Ecto neural progenitor cell (in vitro differentiated cells): ENCODE results near the gene ATP8A1.

Source experiments
- DNase-seq: peaks from one replicate; pipeline ENCODE4 v3.0.0-alpha.2; 2018; ENCODE audit warnings: low spot score

Gene ATP8A1

DNA sequence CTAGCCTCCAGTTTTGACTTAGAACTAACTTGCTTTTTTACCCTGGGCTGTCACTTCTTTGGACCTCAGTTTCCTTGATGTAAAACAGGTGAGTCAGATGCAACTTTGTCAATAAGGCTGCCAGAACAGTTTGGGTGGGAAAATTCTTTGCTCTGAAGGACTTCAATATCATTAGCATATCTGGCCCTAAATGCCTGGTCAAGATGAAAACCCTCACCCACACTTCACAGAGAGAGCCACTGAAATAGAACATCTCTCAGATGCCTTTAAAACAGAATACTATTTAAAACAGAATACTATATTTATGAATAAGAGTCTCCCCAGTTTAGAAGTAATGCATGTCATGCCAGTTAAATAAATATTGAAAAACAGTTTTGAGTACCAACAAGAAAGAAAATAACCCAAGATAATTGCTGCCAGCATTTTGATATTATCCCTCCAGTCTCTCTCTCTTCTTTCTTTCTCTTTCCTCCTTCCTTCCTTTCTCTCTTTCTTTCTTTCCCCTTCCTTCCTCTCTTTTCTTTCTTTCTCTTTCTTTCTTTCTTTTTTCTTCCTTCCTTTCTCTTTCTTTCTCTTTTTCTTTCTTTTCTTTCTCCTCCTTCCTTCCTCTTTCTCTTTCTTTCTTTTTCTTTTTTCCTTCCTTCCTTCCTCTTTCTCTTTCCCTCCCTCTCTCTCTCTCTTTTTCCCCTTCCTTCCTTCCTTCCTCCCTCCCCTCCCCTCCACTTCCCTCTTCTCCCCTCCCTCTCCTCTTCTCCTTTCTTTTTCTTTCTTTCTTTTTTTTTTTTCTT lies 292.4 kb downstream of the ATP8A1 start:
- DNase-seq: no peak

DNA sequence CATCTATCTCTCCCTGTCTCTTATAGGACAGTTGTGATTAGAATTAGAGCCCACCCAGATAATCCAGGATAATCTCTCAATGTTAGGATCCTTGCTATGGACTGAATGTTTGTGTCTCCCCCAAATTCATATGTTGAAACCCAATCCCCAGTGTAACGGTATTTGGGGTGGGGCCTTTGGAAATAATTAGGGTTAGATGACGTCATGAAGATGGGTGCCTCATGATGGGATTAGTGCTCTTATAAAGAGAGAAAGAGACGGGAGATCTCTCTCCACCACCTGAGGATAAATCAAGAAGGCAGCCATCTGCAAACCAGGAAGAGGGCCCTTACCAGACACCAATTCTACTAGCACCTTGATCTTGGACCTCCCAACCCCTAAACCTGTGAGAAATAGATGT lies 293.3 kb downstream of the ATP8A1 start:
- DNase-seq: no peak

GRCh38 chr4:42362591-42362990 lies 294.3 kb downstream of the ATP8A1 start:
- DNase-seq: no peak

DNA sequence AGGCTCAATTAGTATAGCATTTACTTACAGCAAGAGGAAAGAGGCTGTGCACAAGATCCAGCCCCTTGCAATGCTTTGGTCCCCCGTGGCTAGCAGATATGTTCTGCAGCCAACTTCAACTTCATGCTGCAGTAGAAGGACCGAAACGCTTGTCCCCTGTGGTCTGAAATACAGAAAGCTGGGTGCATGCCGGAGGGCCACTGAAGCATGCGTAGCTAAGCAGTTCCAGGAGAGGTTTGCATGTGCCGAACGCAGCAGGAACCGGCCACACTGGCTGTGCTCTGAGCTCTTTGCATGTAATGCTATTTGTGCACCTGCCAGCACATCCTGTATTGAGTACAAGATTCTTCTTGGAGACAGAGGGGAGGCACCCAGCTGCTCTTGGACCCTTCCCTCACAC lies 295.4 kb downstream of the ATP8A1 start:
- no peak for DNase-seq

- no peak for DNase-seq
Observed at GRCh38 chr4:42360256-42360669, 296.6 kb downstream of the ATP8A1 start.

DNA sequence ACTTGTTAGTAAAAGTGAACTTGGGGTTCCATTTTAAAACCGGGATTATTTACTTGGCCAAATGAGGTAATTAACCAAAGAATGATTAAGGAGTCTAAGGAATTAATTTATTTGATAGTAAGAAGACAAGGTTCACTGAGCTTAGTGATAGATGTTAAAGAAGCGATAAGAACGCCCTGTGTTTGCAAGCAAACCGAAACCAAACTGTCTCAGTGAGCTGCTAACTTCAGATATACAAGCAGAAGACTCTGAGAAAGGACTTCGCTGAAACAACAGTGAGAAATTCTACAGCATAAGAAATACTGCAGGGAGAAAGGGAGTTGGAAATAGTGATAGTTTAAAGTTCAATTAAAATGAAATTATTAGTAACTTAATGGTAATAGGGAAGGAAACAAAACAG lies 297.2 kb downstream of the ATP8A1 start:
- no peak for DNase-seq
